Kidney glomerular epithelial cell (primary cell): ENCODE data around the gene MTFR1L.
A peak's percentile ranks its signal among the peaks of the same experiment; 100 is the strongest.
"Not testable (repeated sequence)": the region's sequence is repeated elsewhere in the genome, so short reads cannot be mapped to it uniquely, and the experiment has no call there.

Experiments
- DNase-seq: peaks from one replicate; lab custom pipeline; 2025; lab: John Stamatoyannopoulos, UW

Gene MTFR1L

GRCh38 chr1:25825605-25826004 is 5.9 kb downstream of the MTFR1L start:
- DNase-seq = no peak

- DNase-seq = no peak
These were observed 6.8 kb downstream of the MTFR1L start for GRCh38 chr1:25826571-25826970.

GRCh38 chr1:25828491-25828890 is 8.7 kb downstream of the MTFR1L start:
- no peak for DNase-seq

- DNase-seq = no peak
These were observed 9.3 kb downstream of the MTFR1L start for GRCh38 chr1:25829046-25829445.

GRCh38 chr1:25831569-25832196 is 11.9 kb downstream of the MTFR1L start:
- no peak for DNase-seq

GRCh38 chr1:25832336-25833037 is 12.7 kb downstream of the MTFR1L start:
- DNase-seq = no peak

GRCh38 chr1:25833158-25833557 is 13.4 kb downstream of the MTFR1L start:
- no peak for DNase-seq

- DNase-seq = no peak
These were observed 15.1 kb downstream of the MTFR1L start for GRCh38 chr1:25834894-25835293.

- DNase-seq = no peak
These were observed 16.9 kb downstream of the MTFR1L start for GRCh38 chr1:25836695-25837094.

GRCh38 chr1:25837262-25837875 is 17.6 kb downstream of the MTFR1L start:
- peak; percentile 61 for DNase-seq

- not testable (repeated sequence) for DNase-seq
These were observed 20.1 kb downstream of the MTFR1L start for GRCh38 chr1:25839808-25840207.

GRCh38 chr1:25843483-25843882 is 23.7 kb downstream of the MTFR1L start:
- DNase-seq = no peak

GRCh38 chr1:25844536-25845337 is 25.0 kb downstream of the MTFR1L start:
- peak; percentile 70 for DNase-seq

GRCh38 chr1:25845664-25846063 is 25.9 kb downstream of the MTFR1L start:
- DNase-seq = no peak

- no peak for DNase-seq
These were observed 28.2 kb downstream of the MTFR1L start for GRCh38 chr1:25847929-25848328.

- no peak for DNase-seq
These were observed 28.8 kb downstream of the MTFR1L start for GRCh38 chr1:25848531-25848930.

- no peak for DNase-seq
These were observed 34.8 kb downstream of the MTFR1L start for GRCh38 chr1:25854554-25854953.

GRCh38 chr1:25856856-25857255 is 37.1 kb downstream of the MTFR1L start:
- no peak for DNase-seq

GRCh38 chr1:25858494-25858893 is 38.7 kb downstream of the MTFR1L start:
- DNase-seq = no peak

GRCh38 chr1:25858906-25859789 is 39.4 kb downstream of the MTFR1L start, which contains the start of gene AUNIP:
Gene AUNIP, minus strand, starts transcription at chr1:25859457. Its CDS starts 100 bp downstream, at chr1:25859357.
- peak; percentile 81 for DNase-seq
